GM10248 (cell line): Measurements from ENCODE around the gene GYG2.

ENCODE experiments used
- CTCF ChIA-PET: fragments of 300-600 bp; sonication (Branson Sonifier 250); formaldehyde crosslinking; extraction: SDS; loops from one replicate; lab custom pipeline; 2021; ENCODE audit warnings: antibody characterized with exemption; lab: Yijun Ruan, JAX
- POLR2A ChIA-PET: fragments of 350-650 bp; sonication (Branson Sonifier 250); formaldehyde crosslinking; extraction: SDS; loops from one replicate; lab custom pipeline; 2020; ENCODE audit warnings: antibody characterized with exemption; lab: Yijun Ruan, JAX
- DNase-seq: peaks from one replicate; pipeline ENCODE4 v3.0.0; 2012; ENCODE audit errors: extremely low spot score
- CTCF ChIP-seq: IDR thresholded peaks from 2 replicates; pipeline ENCODE4 v1.5.1; 2012; ENCODE audit warnings: mild to moderate bottlenecking, low read depth; ENCODE audit errors: extremely low read depth, missing control alignments, control extremely low read depth

GYG2 gene

GRCh38 chrX:2875136-2875481, 46.4 kb downstream of the GYG2 start:
- no peak for TF ChIP-seq CTCF
- CTCF ChIA-PET, result no interaction called here
- POLR2A ChIA-PET, result no interaction called here
- DNase-seq, result no peak

GRCh38 chrX:2875798-2876399, 47.2 kb downstream of the GYG2 start:
- CTCF ChIA-PET, result no interaction called here
- POLR2A ChIA-PET, result no interaction called here
- TF ChIP-seq CTCF, result no peak
- DNase-seq, result no peak

- CTCF ChIA-PET, result no interaction called here
- DNase-seq, result no peak
- POLR2A ChIA-PET, result no interaction called here
- TF ChIP-seq CTCF, result no peak
Measured at GRCh38 chrX:2878563-2878962, 49.8 kb downstream of the GYG2 start.

GRCh38 chrX:2879670-2880069, 50.9 kb downstream of the GYG2 start:
- POLR2A ChIA-PET, result no interaction called here
- DNase-seq, result no peak
- TF ChIP-seq CTCF, result no peak
- CTCF ChIA-PET, result no interaction called here

- no peak for TF ChIP-seq CTCF
- DNase-seq, result no peak
- POLR2A ChIA-PET, result no interaction called here
- CTCF ChIA-PET, result interaction anchor here (0.9 kb wide), 1 partner anchor 11 kb away, joined by 3 read pairs; no protein-coding TSS in a partner anchor
Measured at GRCh38 chrX:2883770-2884169, 55.0 kb downstream of the GYG2 start.

- ChIA-PET POLR2A (no interaction called here), CTCF (no interaction called here)
- no peak for DNase-seq
- no peak for TF ChIP-seq CTCF
Measured at GRCh38 chrX:2888309-2888708, 59.6 kb downstream of the GYG2 start.
